T-helper 1 cell treated with Interleukin-12 subunit alpha and Interleukin-12 subunit beta and Interleukin-4 antibody, amounts not matched to agents 30 ng/mL and 1 ng/mL, for 36 hours (primary cell): ENCODE results near the gene HHATL. TPM values are rescaled to one million over a fixed set of nuclear protein-coding genes. Genes with fewer than 3 reads are reported as not detected.

ENCODE experiments used
- intact Hi-C: fragments of 100-400 bp; cut with micrococcal nuclease; formaldehyde crosslinking; loops from one replicate; pipeline ENCODE4 v1.15.1; 2024
- total RNA-seq: library from RNA; stranded (reverse); gene quantifications from 2 replicates; pipeline ENCODE4 v1.2.3, GENCODE V29; 2022

Gene HHATL
- total RNA-seq, 1 donor from 2014 or later = not detected

- intact Hi-C loops = no loop called here
Measured at GRCh38 chr3:42666577-42666998, 36.0 kb downstream of the HHATL start.

- intact Hi-C loops = no loop called here
Measured at GRCh38 chr3:42666022-42666421, 36.6 kb downstream of the HHATL start.

GRCh38 chr3:42665050-42665878 is 37.3 kb downstream of the HHATL start:
- intact Hi-C loops = no loop called here

- intact Hi-C loops = no loop called here
Measured at GRCh38 chr3:42664438-42664803, 38.2 kb downstream of the HHATL start.

- intact Hi-C loops = no loop called here
Measured at GRCh38 chr3:42663581-42664437, 38.8 kb downstream of the HHATL start.

GRCh38 chr3:42662813-42663535 is 39.6 kb downstream of the HHATL start:
- intact Hi-C loops = no loop called here

GRCh38 chr3:42662037-42662812 is 40.4 kb downstream of the HHATL start:
- intact Hi-C loops = no loop called here

- intact Hi-C loops = loop anchor here (1.0 kb wide), 1 partner anchor 83 kb away; no protein-coding TSS in a partner anchor
Measured at GRCh38 chr3:42661593-42662022, 41.0 kb downstream of the HHATL start.

- intact Hi-C loops = loop anchor here (1.0 kb wide), 1 partner anchor 83 kb away; no protein-coding TSS in a partner anchor
Measured at GRCh38 chr3:42660898-42661297, 41.7 kb downstream of the HHATL start.

- intact Hi-C loops = no loop called here
Measured at GRCh38 chr3:42660131-42660715, 42.4 kb downstream of the HHATL start.

GRCh38 chr3:42659451-42660130 is 43.0 kb downstream of the HHATL start:
- intact Hi-C loops = no loop called here

- intact Hi-C loops = no loop called here
Measured at GRCh38 chr3:42658771-42659390, 43.7 kb downstream of the HHATL start.

- intact Hi-C loops = no loop called here
Measured at GRCh38 chr3:42658091-42658770, 44.4 kb downstream of the HHATL start.

- intact Hi-C loops = no loop called here
Measured at GRCh38 chr3:42657675-42658074, 44.9 kb downstream of the HHATL start.

GRCh38 chr3:42656680-42657610 is 45.7 kb downstream of the HHATL start:
- intact Hi-C loops = no loop called here

- intact Hi-C loops = no loop called here
Measured at GRCh38 chr3:42655980-42656679, 46.5 kb downstream of the HHATL start.

GRCh38 chr3:42655331-42655888 is 47.2 kb downstream of the HHATL start:
- intact Hi-C loops = no loop called here
